HEK293 (cell line): Measurements from ENCODE around the gene GYPC.

Experiments used
- BCL11A ChIP-seq: fragments of 450-650 bp; formaldehyde crosslinking; IDR thresholded peaks from 2 replicates; pipeline ENCODE4 v1.5.1; 2016; ENCODE audit warnings: low read depth, missing biosample characterization, missing genetic modification characterization
- TF ChIP-seq, protein P1 (sequence below): fragments of 450-650 bp; formaldehyde crosslinking; IDR thresholded peaks from 2 replicates; pipeline ENCODE4 v1.5.1; 2016; ENCODE audit warnings: missing biosample characterization, missing genetic modification characterization

- TF ChIP-seq, protein P1, sequence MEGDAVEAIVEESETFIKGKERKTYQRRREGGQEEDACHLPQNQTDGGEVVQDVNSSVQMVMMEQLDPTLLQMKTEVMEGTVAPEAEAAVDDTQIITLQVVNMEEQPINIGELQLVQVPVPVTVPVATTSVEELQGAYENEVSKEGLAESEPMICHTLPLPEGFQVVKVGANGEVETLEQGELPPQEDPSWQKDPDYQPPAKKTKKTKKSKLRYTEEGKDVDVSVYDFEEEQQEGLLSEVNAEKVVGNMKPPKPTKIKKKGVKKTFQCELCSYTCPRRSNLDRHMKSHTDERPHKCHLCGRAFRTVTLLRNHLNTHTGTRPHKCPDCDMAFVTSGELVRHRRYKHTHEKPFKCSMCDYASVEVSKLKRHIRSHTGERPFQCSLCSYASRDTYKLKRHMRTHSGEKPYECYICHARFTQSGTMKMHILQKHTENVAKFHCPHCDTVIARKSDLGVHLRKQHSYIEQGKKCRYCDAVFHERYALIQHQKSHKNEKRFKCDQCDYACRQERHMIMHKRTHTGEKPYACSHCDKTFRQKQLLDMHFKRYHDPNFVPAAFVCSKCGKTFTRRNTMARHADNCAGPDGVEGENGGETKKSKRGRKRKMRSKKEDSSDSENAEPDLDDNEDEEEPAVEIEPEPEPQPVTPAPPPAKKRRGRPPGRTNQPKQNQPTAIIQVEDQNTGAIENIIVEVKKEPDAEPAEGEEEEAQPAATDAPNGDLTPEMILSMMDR (tag by site-specific recombination), result no peak
- TF ChIP-seq BCL11A (tag by site-specific recombination), result no peak
Measured at GRCh38 chr2:126614524-126615227, 41.3 kb upstream of the GYPC start.
